Liver (tissue), 9 donors: Measurements from ENCODE around the gene NARS2. TPM values are rescaled to one million over a fixed set of nuclear protein-coding genes. Genes with fewer than 3 reads are reported as not detected.
A peak's percentile ranks its signal among the peaks of the same experiment; 100 is the strongest.
"Not testable (repeated sequence)": the region's sequence is repeated elsewhere in the genome, so short reads cannot be mapped to it uniquely, and the experiment has no call there.

Experiments
- DNase-seq: peaks from one replicate; pipeline ENCODE4 v3.0.0-alpha.2; 2017; ENCODE audit warnings: low spot score
- H3K27ac ChIP-seq, 2 donors: one replicate each; pipeline ENCODE4 v1.7.0; 2013; ENCODE audit warnings: inconsistent platforms in 2 of 2, low read length in 2 of 2, control low read depth in 1 of 2, low read depth in 1 of 2, mild to moderate bottlenecking in 1 of 2
- H3K27me3 ChIP-seq, 4 donors: one replicate each; pipeline versions ENCODE4 v1.6.1 to v1.7.0; 2013; ENCODE audit warnings: low read length in 3 of 4, inconsistent platforms in 1 of 4, mild to moderate bottlenecking in 1 of 4, moderate library complexity in 1 of 4; ENCODE audit not compliant: control insufficient read depth in 4 of 4, insufficient read depth in 4 of 4
- H3K36me3 ChIP-seq, 4 donors: one replicate each; pipeline versions ENCODE4 v1.6.1 to v1.7.0; 2013; ENCODE audit warnings: low read length in 3 of 4, mild to moderate bottlenecking in 3 of 4, low read depth in 1 of 4, moderate library complexity in 1 of 4; ENCODE audit not compliant: control insufficient read depth in 4 of 4, insufficient read depth in 3 of 4
- H3K4me1 ChIP-seq, 4 donors: one replicate each; pipeline versions ENCODE4 v1.6.1 to v1.7.0; 2013; ENCODE audit warnings: low read length in 3 of 4, mild to moderate bottlenecking in 3 of 4, moderate library complexity in 1 of 4; ENCODE audit not compliant: control insufficient read depth in 4 of 4, insufficient read depth in 4 of 4
- H3K4me3 ChIP-seq, 3 donors: one replicate each; pipeline versions ENCODE4 v1.6.1 to v1.7.0; 2013; ENCODE audit warnings: low read length in 3 of 3, control low read depth in 1 of 3, low read depth in 1 of 3, mild to moderate bottlenecking in 1 of 3
- H3K9ac ChIP-seq, 2 donors: one replicate each; pipeline ENCODE4 v1.7.0; 2013; ENCODE audit warnings: low read length in 2 of 2, mild to moderate bottlenecking in 2 of 2, moderate library complexity in 2 of 2, control low read depth in 1 of 2, low read depth in 1 of 2
- H3K9me3 ChIP-seq, 4 donors: one replicate each; pipeline versions ENCODE4 v1.6.1 to v1.7.0; 2013; ENCODE audit warnings: low read length in 3 of 4; ENCODE audit not compliant: control insufficient read depth in 4 of 4
- CTCF ChIP-seq: fragments of 150-350 bp; IDR thresholded peaks from 2 replicates; pipeline ENCODE4 v1.5.1; 2017; ENCODE audit warnings: improper control_type of control experiment, low read depth, low read length; ENCODE audit not compliant: missing input control
- EGR1 ChIP-seq, 2 donors: IDR thresholded peaks; 2 replicates each; pipeline ENCODE4 v1.6.1; 2016 to 2018; ENCODE audit warnings: antibody characterized with exemption in 2 of 2, low read depth in 2 of 2
- FOXA1 ChIP-seq: IDR thresholded peaks from 2 replicates; pipeline ENCODE4 v1.6.1; 2016; ENCODE audit warnings: antibody characterized with exemption
- FOXA2 ChIP-seq: IDR thresholded peaks from 2 replicates; pipeline ENCODE4 v1.6.1; 2016; ENCODE audit warnings: antibody characterized with exemption
- GABPA ChIP-seq, 2 donors: IDR thresholded peaks in 1 of 2; conservative IDR thresholded peaks in 1 of 2; 2 replicates each; pipeline ENCODE4 v1.6.1; 2016; ENCODE audit warnings: antibody characterized with exemption in 2 of 2, mild to moderate bottlenecking in 1 of 2, moderate library complexity in 1 of 2
- HNF4A ChIP-seq, 2 donors: conservative IDR thresholded peaks; 2 replicates each; pipeline ENCODE4 v1.6.1; 2016; ENCODE audit warnings: antibody characterized with exemption in 2 of 2, mild to moderate bottlenecking in 2 of 2
- HNF4G ChIP-seq: IDR thresholded peaks from 2 replicates; pipeline ENCODE4 v1.6.1; 2016; ENCODE audit warnings: antibody characterized with exemption
- JUND ChIP-seq, 2 donors: IDR thresholded peaks; 2 replicates each; pipeline ENCODE4 v1.6.1; 2016; ENCODE audit warnings: antibody characterized with exemption in 2 of 2
- NR2F2 ChIP-seq: IDR thresholded peaks from 2 replicates; pipeline ENCODE4 v1.6.1; 2016; ENCODE audit warnings: antibody characterized with exemption
- RAD21 ChIP-seq, 2 donors: IDR thresholded peaks; 2 replicates each; pipeline ENCODE4 v1.6.1; 2016; ENCODE audit warnings: antibody characterized with exemption in 2 of 2, mild to moderate bottlenecking in 2 of 2
- REST ChIP-seq: IDR thresholded peaks from 2 replicates; pipeline ENCODE4 v1.6.1; 2016; ENCODE audit warnings: antibody characterized with exemption, mild to moderate bottlenecking
- RXRA ChIP-seq, 2 donors: IDR thresholded peaks; 2 replicates each; pipeline ENCODE4 v1.6.1; 2017 to 2018; ENCODE audit warnings: antibody characterized with exemption in 2 of 2, mild to moderate bottlenecking in 1 of 2
- SP1 ChIP-seq: IDR thresholded peaks from 2 replicates; pipeline ENCODE4 v1.6.1; 2018; ENCODE audit warnings: antibody characterized with exemption, mild to moderate bottlenecking
- TAF1 ChIP-seq: conservative IDR thresholded peaks from 2 replicates; pipeline ENCODE4 v1.6.1; 2016; ENCODE audit warnings: antibody characterized with exemption, mild to moderate bottlenecking
- ZBTB33 ChIP-seq: IDR thresholded peaks from 2 replicates; pipeline ENCODE4 v1.6.1; 2016; ENCODE audit warnings: antibody characterized with exemption
- WGBS: extraction: QIAGEN DNeasy Blood & Tissue Kit; methylation state at CpG from one replicate; pipeline ENCODE4 v1.1.7; 2013; 5-methylcytosine and 5-hydroxymethylcytosine counted together
- polyA plus RNA-seq, 2 donors: library from polyadenylated mRNA; stranded (reverse) in 1 of 2; unstranded in 1 of 2; fragments of 200-250 nt in 1 of 2; fragments of >200 nt in 1 of 2; fragmentation: Nextera tagmentation in 1 of 2; extraction: Ambion mirVana in 1 of 2; gene quantifications; one replicate each; pipeline versions ENCODE4 v1.2.1 to v1.2.3, GENCODE V29; 2013 to 2015
- total RNA-seq, 2 donors: library from RNA; depleted of rRNA; stranded (reverse); fragments of >200 nt; gene quantifications; one replicate each; pipeline ENCODE4 v1.2.3, GENCODE V29; 2014
- TF ChIP-seq, protein P1 (sequence below): IDR thresholded peaks from 2 replicates; pipeline ENCODE4 v1.6.1; 2016; ENCODE audit warnings: antibody characterized with exemption
- donor health status: healthy.
- donor health status: healthy.
- donor health status: healthy.
- donor health status: healthy.
- donor health status: healthy.

The NARS2 gene
- total and polyA plus RNA-seq, 4 donors = 10.4 to 19.4 (median 11.8) TPM

DNA sequence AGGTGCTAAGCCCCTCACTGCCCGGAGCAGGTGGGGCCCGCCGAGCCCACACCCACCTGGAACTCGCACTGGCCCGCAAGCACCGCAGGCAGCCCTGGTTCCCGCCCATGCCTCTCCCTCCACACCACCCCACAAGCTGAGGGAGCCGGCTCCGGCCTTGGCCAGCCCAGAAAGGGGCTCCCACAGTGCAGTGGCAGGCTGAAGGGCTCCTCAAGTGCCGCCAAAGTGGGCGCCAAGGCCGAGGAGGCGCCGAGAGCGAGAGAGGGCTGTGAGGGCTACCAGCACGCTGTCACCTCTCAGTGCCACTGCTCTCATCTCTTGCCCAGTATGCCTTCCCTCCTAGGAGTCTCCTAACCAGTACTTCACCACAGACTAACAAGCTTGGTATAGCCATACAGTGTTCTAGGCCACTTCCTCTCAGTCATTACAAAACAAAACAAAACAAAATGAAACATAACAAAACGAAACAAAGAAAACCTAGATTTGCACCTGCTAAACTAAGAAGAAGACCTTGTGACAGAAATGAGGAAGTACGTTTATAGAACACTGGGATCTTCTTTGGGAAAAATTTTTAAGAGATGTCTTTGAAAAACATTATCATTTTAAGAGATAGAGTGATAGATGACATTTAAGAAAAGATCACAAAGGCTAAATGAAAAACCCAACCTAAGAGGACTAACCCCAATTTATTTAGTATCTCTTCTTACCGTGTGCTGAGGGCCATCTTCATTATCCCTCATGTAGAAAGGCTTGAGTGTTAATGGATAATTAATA is 109.3 kb downstream of the NARS2 start:
- Histone ChIP-seq H3K27me3 (no peaks in the 10 kb centered on the region), H3K9me3 (no peaks in the 10 kb centered on the region), H3K4me1 (no peaks in the 10 kb centered on the region), H3K36me3 (peaks cover 0 to 2% (median 0%) of the 10 kb centered on the region in 4 donors), H3K9ac (no peak overlapping the region), H3K4me3 (no peak overlapping the region), H3K27ac (peak overlapping the region in 1 of 2 donors; percentile 7)
- no peak for DNase-seq
- WGBS = 90% methylated on average over 19 of the region's 19 CpGs
- no peak for TF ChIP-seq FOXA2
- TF ChIP-seq TAF1 = no peak
- TF ChIP-seq, protein P1, sequence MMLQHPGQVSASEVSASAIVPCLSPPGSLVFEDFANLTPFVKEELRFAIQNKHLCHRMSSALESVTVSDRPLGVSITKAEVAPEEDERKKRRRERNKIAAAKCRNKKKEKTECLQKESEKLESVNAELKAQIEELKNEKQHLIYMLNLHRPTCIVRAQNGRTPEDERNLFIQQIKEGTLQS = no peak
- no peak for TF ChIP-seq RAD21 (IDR thresholded peaks at IDR 0.05)
- TF ChIP-seq GABPA (IDR thresholded peaks at IDR 0.05 in 1 of 2, conservative IDR thresholded peaks at IDR 0.05 in 1 of 2) = no peak
- TF ChIP-seq NR2F2 = no peak
- no peak for TF ChIP-seq ZBTB33
- no peak for TF ChIP-seq SP1
- no peak for TF ChIP-seq REST
- no peak for TF ChIP-seq HNF4G
- no peak for TF ChIP-seq EGR1 (IDR thresholded peaks at IDR 0.05; ENCODE audit: low read depth in 2 of 2)
- no peak for TF ChIP-seq FOXA1
- no peak for TF ChIP-seq JUND (IDR thresholded peaks at IDR 0.05)
- no peak for TF ChIP-seq HNF4A (conservative IDR thresholded peaks at IDR 0.05)
- no peak for TF ChIP-seq CTCF
- TF ChIP-seq RXRA (IDR thresholded peaks at IDR 0.05) = no peak

DNA sequence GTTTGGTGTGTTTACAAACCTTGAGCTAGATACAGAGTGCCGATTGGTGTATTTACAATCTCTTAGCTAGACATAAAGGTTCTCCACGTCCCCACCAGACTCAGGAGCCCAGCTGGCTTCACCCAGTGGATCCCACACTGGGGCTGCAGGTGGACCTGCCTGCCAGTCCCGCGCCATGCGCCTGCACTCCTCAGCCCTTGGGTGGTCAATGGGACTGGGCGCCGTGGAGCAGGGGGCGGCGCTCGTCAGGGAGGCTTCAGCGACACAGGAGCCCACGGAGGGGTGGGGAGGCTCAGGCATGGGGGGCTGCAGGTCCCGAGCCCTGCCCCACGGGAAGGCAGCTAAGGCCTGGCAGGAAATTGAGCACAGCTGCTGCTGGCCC is 109.9 kb downstream of the NARS2 start:
- DNase-seq, H3K9me3 ChIP-seq, H3K27me3 ChIP-seq, H3K4me3 ChIP-seq, H3K4me1 ChIP-seq, H3K9ac ChIP-seq, H3K36me3 ChIP-seq: not testable (repeated sequence)
- WGBS = 96% methylated on average over 14 of the region's 14 CpGs
- H3K27ac ChIP-seq = peak overlapping the region in 1 of 2 donors; percentile 7
